HG02870 (cell line): ENCODE data around the gene IFT122.
A peak's percentile ranks its signal among the peaks of the same experiment; 100 is the strongest.
"Not testable (repeated sequence)": the region's sequence is repeated elsewhere in the genome, so short reads cannot be mapped to it uniquely, and the experiment has no call there.

Source experiments
- ATAC-seq: cut with Tn5 transposase; IDR thresholded peaks from one replicate; pipeline ENCODE4 v1.9.1; 2021; ENCODE audit warnings: mild to moderate bottlenecking, moderate library complexity; ENCODE audit not compliant: unreplicated experiment

Gene IFT122

GRCh38 chr3:129473067-129473768 is 33.2 kb downstream of the IFT122 start:
- ATAC-seq: no peak

DNA sequence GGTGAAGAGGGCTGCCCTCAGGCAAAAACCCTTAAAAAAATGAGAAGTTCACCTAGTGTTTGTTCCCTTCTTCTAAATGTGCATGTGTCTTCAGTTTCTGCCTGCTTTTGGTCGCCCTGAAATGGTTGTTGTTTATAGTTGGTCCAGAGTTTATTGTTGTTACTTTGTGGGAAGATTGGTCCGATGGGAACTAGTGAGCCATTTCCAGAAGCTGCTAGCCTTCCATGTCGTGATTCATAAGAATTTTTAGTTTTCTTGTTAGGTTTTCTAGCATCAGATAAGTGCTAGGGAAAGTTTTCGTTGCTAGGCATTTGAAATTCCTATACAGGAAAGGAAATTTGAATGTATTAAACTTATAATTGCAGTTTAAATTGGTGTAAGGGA is 33.7 kb downstream of the IFT122 start:
- ATAC-seq: no peak

DNA sequence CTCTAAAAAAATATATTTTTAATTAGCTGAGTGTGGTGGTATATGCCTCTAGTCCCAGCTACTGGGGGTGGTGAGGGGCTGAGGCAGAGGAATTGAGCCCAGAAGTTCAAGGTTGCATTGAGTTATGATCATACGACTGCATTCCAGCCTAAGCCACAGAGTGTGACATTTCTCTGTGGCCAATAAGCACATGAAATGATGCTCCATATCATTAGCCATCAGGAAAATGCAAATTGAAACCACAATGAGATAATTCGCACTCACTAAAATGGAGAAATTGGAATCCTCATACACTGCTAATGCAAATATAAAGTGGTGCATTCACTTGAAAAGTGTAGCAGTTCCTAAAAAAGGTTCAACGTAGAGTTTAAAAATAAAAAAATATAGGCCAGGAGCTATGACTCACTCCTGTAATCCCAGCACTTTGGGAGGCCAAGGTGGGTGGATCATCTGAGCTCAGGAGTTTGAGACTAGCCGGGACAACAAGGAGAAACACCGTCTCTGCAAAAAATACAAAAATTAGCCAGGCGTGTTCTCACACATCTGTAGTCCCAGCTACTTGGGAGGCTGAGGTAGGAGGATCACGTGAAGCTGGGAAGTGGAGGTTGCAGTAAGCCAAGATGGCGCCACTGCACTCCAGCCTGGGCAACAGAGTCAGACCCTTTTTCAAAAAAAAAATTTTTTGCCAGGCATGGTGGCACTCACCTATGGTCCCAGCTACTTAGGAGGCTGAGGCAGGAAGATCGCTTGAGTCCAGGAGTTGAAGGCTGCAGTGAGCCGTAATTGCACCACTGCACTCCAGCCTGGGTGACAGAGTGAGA is 35.2 kb downstream of the IFT122 start:
- ATAC-seq: no peak

- ATAC-seq: no peak
Measured at GRCh38 chr3:129475863-129476262, 35.8 kb downstream of the IFT122 start.

DNA sequence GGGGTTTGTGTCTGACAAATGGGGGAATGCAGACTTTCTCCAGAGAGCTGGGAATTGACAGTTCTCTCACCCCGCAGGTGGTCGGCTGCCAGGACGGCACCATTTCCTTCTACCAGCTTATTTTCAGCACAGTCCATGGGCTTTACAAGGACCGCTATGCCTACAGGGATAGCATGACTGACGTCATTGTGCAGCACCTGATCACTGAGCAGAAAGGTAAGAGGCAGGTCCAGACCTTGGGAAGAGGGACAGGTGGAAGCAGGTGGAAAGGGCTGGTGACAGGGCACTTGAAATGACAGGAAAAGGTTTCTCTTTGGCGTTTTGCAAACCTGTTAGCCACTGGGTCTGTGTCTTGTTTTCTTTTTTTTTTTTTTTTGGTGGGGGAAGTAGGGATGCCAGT is 36.6 kb downstream of the IFT122 start:
- no peak for ATAC-seq

DNA sequence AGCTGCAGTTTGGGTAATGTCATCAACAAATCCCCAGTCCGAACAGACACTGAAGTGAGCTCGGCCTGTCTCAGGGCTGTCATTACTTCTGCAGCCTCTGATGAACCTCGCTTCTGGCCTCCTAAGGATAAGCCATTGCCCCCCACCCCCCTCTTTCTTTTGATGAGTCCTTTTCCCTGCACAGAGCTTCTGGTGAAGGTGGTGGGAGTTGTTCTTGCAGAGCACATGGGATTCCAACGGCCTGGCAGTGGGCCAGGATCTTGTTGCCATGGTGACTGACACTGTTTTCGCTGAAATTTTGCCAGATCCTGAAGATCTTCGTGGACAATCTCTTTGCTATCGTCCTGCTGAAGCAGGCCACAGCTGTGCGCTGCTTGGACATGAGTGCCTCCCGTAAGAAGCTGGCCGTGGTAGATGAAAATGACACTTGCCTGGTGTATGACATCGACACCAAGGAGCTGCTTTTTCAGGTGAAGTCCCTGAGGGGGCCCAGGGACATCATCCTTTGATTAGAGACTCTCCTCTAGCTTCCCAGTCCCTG is 41.3 kb downstream of the IFT122 start:
- not testable (repeated sequence) for ATAC-seq

GRCh38 chr3:129481766-129482332 is 41.8 kb downstream of the IFT122 start:
- no peak for ATAC-seq

- ATAC-seq: no peak
Measured at GRCh38 chr3:129482721-129483120, 42.7 kb downstream of the IFT122 start.

GRCh38 chr3:129483870-129484269 is 43.8 kb downstream of the IFT122 start:
- ATAC-seq: no peak

GRCh38 chr3:129485146-129485545 is 45.1 kb downstream of the IFT122 start:
- ATAC-seq: not testable (repeated sequence)

DNA sequence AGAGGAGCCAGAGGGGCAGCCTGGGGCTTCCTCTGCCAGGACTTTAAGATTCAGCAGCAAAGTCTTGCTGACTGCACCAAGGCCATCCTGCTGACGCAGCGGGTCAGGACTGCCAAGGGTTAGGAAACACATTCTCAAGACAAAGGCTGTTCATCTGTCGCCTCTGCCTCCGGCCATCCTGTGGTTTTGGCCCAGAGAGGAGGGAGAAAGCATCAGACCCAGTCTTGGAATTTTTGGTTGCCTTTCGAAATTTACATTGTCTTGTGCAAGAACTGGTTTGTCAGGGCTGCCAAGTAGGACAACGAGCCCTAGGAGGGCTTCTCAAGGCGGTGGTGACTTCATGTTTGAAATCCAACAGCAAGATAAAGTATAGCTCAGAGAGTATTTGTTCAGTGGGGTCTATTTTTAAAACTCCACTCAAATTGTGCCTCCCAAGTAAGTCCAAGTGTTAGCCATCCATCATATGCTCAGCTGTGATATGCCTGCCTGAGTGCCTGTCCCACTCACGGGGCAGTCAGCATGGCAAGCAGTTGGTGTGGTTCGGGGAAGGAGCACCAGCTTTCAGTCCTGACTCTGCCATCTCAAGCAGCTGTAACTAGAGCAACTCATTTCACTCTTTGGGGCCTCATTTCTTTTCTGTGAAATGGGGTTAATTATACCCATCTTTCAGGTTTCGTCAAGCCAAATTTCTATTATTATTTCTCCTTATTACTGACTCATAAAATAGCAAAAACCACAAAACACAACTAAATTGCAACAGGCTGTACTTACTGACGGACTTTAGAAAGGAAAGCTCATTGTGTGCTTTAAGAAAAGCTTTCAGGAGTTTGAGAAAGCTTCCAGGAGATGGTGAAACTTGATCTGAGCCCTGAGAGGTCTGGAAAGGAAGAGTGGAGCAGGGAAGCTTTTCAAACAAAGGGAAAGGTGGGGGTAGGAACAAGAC is 46.0 kb downstream of the IFT122 start:
- no peak for ATAC-seq

DNA sequence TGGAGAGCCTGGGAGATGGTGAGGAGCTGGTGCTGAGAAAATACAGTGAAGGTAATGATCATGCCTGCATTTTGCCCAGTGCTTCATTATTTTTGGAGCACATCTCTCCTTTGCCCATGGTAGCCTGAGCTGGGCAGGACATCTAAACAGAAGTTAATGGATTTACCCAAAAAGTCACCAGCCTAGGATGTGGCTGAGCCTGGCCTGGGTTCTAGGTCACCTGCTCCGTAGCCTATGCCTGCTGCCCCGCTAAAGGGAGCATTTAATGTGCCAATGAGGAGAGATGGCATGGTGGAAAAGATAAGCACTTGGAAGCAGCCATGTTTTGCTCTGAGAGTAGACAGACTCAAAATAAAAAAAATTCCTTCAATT is 46.6 kb downstream of the IFT122 start:
- no peak for ATAC-seq

GRCh38 chr3:129487183-129487867 is 47.3 kb downstream of the IFT122 start:
- ATAC-seq: no peak

GRCh38 chr3:129487868-129488335 is 47.9 kb downstream of the IFT122 start:
- ATAC-seq: not testable (repeated sequence)

DNA sequence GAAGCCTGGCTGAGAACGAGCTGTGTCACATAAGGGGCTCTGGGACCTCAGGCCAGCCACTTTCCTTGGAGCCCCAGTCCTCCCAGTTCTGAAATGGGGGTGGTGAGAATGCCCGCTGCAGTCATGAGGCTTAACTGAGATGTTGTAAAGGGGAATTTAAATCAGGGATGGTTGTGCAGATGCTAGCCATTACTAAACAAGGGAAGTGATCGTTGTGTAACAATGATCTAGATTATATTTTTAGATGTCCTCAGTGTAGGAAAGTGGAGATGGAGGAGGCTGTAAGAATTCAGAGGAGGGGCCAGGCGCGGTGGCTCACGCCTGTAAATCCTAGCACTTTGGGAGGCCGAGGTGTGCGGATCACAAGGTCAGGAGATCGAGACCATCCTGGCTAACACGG is 49.2 kb downstream of the IFT122 start:
- ATAC-seq: not testable (repeated sequence)

GRCh38 chr3:129490273-129490675 is 50.2 kb downstream of the IFT122 start:
- ATAC-seq: peak; percentile 69

- not testable (repeated sequence) for ATAC-seq
Measured at GRCh38 chr3:129491077-129491476, 51.1 kb downstream of the IFT122 start.

DNA sequence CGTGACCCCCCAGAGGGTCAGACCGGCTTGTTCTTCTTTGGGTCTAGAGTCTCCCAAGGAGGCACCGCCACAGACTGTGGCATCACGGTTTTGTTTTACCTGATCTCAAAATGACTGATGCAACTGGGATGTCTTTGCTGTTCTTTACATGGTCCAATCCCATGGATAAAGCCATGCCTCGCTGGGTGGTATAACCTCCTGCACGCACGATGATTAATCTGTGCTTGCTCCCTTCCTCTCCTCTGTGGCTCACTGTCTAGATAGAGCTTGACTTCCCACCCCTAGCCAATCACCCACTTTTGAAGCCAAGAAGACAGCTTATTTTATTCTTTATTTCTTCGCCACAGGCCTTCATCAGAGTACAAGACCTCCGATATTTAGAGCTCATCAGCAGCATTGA is 51.8 kb downstream of the IFT122 start:
- ATAC-seq: no peak

GRCh38 chr3:129492691-129493090 is 52.7 kb downstream of the IFT122 start:
- no peak for ATAC-seq

DNA sequence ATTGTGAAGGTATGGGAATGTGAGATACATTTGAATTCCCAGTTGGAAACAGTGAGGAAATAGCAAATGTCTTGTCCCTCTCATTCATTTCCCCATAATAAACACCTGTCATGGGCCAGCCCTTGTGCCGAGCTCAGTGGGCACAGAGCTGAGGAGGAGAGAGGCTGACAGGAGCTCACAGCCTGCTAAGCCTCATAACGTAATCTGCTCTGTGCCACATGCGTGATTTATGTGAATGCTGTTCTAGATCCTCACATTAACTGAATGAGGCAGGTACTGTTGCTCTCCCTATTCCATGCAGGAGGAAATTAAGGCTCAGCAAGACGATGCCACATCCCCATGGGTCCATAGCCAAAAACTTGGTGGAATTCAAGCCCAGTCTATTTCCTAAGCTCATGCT is 53.2 kb downstream of the IFT122 start:
- ATAC-seq: no peak
